Activated CD4-positive, alpha-beta T cell treated with anti-CD3 and anti-CD28 coated beads, Interleukin-10, Interleukin-2, amounts not matched to agents 100 ng/mL and 50 ng/mL, durations not matched to agents 16 hours and 8 hours (primary cell): Measurements from ENCODE around the gene PPP1R16B.
A peak's percentile ranks its signal among the peaks of the same experiment; 100 is the strongest.

Experiments
- DNase-seq: peaks from one replicate; pipeline ENCODE4 v3.0.0-alpha.2; 2020

Gene PPP1R16B

DNA sequence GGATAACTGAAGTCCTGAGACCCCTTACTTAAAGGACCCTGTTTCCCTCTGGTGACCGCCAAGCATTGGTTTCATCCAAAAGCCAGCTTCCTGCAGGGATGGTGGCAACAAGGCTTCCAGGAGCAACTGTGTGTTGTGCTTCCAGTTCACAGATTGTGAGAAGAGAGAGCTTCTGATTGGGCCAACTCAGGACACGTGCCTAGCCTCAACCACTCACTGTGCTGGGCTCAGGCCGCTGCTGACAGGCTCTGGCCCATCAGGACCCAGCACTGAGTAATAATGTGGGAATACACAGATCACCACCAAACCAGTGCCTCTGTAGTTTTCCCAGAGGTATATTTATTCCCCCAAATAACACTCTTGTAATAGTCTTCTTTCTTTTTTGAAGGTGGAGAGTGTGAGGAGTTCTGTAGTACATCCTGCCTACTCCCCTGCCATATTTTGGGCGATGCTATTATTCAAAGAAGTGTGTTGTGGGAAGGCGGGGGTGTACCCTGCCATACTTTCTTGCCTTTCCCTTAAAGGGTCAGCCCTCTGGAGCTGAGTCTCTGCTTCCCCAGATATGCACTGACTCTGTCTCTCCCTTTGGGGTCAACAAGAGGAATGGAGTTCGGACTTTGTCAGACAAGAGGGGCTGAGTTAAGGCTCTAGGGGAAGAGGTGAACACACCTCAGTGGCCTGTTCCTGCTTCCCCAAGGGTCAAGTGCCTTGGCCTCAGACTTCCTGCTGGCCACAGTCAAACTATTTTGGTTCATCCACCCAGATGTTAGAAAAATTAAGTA is 23.2 kb downstream of the PPP1R16B start:
- DNase-seq: no peak

DNA sequence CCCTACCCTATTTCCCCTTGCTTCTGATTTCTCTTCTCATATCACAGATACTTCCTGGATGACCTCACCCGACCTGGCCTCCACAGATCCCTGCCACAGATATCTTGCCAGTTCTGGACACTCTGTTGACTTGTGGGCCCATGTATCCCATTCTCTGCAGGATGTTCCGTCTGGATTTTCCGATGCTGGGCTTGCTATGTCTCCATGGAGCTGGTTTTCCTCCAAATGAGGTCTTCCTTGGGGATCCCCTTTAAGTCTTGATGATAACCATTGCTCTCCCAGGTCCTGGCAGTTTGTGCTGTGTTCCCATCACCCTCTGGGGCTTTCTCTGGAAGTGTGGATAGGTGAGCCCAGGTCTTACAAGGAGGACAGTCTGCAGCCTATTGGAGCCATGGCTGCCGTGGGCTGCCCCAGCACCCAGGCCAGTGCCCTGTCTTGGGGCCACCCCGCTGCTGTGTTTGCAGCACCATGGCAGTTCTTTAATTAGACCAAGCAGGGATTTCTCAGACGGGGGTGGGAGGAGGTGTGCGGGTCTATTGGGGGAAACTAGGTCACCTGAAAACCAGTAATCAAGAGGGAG is 23.9 kb downstream of the PPP1R16B start:
- DNase-seq: no peak

DNA sequence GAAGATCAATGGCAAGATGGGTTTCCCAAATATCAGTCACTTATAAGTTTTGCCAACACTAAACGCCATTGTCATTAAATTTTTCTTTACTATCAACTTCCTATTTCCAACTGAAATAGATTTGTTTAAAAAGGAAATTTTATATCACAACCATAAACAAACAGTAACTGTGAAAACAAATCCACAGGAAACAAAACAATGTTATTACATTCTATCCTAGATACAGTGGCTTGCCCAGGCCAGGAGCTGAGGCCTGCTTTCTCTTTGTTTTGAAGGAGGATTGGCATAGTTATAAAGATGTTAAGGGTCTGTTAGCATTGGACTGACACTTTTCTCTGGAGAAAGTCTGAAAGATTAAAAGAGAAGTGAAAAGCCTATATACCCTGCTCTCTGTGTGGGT is 24.9 kb downstream of the PPP1R16B start:
- no peak for DNase-seq

DNA sequence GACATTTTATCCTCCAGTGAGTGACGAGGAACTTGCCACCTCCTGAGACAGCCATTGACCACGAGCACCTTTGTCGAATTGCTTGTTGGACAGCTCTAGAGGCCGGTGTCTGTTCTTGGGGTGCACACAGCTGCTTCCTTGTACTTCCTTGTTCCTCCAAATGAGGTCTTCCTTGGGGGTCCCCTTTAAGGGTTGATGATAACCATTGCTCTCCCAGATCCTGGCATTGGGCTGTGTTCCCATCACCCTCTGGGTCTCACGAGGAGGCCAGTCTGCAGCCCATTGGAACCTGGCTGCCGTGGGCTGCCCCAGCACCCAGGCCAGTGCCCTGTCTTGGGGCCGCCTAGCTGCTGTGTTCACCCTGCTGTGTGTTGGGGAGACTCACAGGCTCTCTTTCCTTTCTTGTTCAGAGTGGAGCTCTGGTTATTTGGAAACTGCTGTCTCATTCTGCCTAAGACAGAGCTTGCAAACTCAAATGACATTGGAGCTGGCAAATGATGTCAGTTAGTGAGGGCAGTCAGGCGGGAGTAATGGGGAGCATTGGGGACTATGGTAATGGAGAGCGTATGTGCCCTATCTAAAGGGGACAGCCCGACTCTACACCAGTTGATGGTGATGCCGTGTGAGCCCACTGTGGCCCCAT is 25.7 kb downstream of the PPP1R16B start:
- no peak for DNase-seq

DNA sequence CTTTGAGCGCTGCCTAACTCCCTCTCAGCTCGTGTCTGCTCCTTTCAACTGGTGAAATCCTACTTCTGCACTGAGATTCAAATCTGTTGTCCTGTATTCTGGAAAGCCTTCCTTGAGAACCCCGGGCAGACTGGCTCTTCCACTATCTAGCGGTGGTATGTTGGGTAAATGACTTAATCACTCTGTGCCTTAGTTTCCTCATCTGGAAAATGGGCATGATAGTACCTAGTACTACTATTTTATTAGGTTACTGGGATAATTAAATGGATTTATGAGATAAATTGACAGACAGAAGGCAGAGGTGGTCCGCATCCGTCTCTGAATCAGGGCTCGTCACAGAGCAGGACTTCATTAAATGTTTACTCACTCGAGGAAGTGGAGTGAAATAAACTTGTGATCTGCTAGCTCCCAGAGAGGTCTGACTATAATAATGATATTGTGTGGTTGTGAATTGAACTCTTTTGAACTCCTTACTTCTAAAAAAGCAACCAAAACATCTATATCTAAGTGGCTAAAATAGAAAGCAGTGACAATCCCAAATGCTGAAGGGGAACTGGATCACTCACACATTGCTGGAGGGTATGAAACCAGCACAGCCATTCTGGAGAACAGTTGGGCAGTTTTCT is 26.6 kb downstream of the PPP1R16B start:
- no peak for DNase-seq

DNA sequence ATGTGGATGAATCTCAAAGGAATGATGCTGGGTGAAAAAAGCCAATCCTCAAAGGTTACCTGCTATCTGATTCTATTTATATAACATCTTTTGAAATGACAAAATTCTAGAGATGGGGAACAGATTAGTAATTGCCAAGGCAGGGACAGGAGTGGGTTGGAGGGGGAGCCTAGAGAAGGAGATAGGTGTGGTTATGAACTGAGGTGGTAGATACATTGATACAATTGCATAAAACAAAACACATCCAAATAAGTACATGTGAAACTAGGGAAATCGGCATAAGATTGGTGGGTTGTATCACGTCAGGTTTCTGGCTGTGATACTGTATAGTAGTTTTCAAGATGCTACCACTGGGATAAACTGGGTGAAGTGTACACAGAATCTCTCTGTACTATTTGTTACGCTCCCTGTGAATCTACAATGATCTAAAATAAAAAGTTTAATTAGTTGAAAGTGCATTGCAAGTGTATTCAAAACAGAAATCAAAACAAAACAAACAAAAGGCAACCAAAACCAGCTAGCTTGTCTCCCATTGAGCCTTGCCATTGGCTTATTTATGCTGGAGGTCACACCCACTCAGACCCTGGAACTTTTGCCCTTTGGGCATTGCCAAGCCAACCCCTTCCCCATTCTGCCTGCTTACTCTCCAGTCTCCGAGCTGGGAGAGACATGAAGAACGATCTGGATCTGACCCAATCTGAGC is 27.8 kb downstream of the PPP1R16B start:
- DNase-seq: peak; percentile 50

DNA sequence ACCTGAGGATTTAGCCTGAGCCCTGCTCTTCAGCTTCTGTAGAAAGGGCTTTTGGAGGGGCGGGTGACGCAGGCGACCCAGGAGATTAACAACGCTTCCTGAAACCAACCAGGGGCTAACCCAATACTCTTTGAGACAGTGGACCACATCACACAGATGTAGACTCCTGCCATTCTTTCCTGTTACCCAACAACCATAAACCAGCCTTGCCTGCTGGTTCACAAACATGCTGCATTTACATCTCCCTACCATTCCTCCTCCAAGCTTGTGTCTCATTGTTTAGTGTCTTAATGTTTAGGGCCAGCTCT is 28.3 kb downstream of the PPP1R16B start:
- no peak for DNase-seq

DNA sequence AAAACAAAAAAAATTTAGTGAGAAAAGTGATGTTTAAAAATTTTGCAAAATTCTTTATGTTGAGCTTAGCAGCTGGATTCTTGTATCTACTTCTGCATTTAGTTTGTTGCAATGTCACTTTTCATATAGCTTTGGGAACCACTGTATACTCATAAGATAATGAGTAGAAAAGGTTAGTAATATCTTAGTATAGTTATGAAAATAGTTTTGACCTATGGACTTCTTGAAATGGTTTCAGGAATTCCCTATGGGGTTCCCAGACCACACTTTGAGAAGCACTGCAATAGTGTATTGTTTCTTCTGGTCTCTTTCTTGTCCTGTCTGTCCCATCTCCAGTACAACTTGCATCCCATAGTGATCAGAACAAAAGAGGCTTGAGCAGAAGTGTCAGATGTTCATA is 29.4 kb downstream of the PPP1R16B start:
- DNase-seq: no peak

DNA sequence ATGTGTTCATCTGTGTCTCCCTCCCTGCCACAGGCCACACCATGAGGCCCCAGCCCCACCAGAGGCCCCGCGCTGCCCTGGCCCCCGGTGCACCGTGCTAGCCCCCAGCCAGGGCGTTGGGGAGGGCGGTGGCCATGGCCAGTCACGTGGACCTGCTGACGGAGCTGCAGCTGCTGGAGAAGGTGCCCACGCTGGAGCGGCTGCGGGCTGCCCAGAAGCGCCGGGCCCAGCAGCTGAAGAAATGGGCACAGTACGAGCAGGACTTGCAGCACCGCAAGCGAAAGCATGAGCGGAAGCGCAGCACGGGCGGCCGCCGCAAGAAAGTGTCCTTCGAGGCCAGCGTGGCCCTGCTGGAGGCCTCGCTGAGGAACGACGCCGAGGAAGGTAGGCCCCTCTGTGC is 30.3 kb downstream of the PPP1R16B start:
- DNase-seq: no peak

DNA sequence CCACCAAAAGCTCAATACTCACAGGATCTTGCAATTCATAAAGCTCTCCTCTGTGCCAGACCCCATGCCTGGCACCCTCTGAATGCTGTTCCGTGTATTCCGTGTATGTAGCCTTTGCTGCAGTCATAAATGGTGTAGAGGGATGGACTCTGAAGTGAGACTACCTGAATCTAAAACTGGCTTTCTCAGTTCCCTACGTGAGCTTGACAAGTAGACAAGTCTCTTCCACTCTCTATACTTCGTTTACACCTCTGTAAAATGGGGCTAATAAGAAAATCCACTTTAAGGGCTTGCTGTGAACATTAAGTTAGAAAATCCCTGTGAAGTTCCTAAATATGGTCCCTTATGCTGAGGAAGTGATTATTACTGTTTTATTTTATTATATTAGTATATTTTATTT is 31.5 kb downstream of the PPP1R16B start:
- no peak for DNase-seq

DNA sequence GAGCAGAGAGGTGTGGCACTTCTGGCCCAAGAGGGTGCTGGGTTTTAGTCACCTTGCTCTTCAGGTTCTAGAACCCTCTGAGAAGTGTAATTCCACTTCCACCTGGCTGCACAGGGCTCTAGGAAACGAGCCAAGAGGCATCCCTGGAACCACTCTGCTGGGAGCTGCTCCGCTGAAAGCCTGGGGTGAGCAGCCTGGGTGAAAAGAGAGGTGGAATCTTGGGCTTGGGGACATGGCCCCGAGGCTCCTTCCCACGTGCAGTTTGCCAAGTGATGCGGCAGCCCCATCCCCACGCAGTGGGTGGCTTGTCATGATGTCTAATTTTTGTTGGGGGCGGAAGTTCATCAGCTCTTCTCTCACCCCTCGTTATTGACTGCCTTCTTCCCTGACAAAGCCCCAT is 32.8 kb downstream of the PPP1R16B start:
- no peak for DNase-seq

DNA sequence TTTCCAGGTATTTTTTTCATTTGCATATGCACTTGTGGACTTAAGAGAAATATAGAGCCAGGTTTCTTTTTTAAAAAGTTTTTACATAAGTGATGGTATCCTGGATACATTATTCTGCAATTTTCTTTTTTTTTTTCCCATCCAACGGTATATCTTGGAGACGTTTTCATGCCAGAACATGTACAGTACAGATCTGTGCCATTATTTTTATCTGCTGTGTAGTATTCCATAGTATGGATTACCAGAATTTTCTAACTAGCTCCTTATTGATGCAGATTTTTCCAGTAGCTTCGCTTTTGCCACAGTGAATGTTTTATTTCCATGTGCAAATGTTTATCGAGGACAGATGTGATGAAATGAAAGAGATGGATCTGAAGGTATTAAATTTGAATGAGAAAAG is 34.1 kb downstream of the PPP1R16B start:
- no peak for DNase-seq

DNA sequence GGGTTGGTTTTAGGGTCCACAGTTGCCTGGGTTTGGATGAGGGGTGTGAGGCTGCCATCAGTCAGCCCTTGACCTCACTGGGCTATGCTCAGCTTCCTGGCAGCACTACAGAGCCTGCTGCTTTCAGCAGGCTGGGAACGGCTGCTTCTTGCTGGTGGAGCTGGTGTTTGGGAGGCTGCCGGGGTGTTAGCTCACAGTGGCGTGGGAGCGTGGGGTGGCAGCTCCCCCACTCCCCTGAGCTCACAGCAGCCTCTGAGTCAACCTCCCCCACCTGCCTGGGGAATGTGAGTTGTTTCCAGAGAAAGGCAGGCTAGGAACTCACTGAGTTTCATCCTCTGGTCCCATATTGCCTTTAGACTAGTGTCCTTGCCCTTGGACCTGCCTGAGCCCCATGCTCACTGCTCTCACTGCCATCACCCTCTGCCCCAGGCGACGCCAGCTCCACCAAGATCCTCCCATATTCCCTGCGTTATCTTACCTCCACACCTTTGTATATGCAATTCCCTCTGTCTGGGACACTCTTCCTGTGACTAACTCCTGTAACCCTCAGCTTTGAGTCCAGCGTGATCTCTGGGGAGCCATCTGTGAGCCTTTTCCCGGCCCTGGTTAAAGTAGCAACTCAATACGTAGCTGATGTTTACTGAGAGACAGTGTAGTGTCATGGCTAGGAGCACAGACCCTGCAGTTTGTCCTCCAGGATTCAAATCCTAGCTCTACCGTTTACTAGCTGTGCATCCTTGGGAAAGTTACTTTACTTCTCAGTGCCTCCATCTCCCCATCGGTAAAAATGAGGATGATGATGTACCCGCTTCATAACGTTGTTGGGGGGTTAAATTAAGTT is 34.8 kb downstream of the PPP1R16B start:
- no peak for DNase-seq

DNA sequence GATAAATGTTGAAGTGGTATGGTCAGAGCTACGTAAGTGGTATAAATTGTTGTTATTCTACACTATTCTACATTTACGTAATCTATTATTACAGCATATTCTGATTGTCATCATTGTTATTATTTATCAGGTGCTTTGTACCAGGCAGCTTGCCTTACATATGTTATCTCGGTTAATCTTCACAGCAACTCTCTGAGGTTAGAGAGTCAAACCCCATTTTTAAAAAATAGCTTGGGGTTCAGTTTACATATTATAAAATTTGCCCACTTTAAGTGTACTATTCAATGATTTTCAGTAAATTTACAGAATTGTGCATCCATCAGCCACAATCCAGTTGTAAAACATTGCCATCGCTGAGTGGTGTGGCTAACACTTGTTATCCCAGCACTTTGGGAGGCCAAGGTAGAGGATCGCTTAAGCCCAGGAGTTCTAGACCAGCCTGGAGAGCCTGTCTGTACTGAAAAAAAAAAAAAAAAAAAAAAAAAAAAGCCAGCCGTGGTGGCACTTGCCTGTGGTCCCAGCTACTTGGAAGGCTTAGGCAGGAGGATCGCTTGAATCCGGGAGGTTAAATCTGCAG is 35.5 kb downstream of the PPP1R16B start:
- no peak for DNase-seq

DNA sequence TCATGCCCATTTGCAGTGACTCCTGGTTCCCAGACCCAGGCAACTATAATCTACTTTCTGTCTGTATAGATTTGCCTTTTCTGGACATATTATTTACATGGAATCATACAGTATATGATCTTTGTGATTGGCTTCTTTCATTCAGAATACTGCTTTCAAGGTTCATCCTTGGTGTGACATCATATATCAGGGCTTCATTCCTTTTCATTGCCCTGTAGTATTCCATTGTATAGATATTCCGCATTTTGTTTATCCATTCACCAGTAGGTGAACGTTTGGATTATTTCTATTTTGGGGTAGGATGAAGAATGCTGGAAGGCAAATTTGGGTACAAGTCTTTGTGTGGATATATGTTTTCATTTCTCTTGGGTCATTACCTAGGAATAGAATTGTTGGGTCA is 36.1 kb downstream of the PPP1R16B start:
- DNase-seq: no peak

DNA sequence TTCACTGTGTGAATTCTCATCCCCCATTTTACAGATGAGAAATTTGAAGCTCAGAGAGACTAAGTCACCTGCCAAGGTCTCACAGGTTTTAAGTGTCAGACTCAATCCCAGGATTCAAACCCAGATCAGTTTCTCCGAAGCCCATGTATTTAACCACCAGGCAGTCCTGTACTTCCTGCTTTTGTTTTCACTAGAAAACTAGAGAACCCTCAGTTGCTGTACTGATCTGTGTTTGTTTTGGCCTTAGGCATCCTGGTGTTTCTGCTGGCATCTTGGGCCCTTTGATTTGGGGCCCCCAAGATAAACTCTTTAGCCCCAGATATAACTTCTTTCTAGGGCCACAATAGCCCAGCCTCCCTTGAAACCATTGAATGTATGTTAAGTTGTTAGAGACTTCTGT is 36.5 kb downstream of the PPP1R16B start:
- DNase-seq: peak; percentile 65

DNA sequence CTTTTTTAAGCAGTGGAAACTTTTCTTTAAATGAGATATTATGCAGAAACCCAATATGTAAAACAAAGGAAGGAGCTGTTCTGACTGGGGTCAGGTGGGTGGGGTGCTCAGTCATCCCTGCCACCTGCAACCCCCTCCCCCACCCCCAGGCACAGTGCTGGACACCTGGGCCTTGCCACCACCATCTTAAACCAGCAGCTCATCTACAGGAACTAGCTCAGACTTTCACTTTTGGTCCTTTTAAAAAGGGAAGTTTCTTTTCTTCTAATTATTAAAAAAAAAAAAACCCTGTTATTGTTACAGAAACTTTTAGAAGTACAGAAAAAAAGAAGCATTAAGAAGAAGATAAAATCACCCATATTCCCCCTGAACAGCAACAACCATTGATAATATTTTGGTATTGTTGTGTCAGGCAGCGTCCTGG is 37.1 kb downstream of the PPP1R16B start:
- peak; percentile 76 for DNase-seq

DNA sequence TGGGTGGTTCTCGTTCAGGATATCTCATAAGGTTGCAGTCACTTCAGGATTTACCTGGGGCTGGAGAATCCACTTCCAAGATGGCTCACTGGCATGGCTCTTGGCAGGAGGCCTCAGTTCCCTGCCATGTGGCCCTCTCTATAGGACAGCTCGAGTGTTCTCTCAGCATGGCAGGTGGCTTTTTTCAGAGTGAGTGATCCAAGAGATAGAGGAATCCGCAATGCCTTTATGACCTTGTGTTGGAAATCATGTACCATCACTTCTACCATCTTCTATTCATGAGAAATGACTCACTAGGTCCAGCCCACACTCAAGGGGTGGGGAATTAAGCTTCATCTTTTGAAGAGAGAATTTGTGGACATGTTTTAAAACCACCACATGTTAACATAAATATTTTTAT is 37.8 kb downstream of the PPP1R16B start:
- peak; percentile 73 for DNase-seq

DNA sequence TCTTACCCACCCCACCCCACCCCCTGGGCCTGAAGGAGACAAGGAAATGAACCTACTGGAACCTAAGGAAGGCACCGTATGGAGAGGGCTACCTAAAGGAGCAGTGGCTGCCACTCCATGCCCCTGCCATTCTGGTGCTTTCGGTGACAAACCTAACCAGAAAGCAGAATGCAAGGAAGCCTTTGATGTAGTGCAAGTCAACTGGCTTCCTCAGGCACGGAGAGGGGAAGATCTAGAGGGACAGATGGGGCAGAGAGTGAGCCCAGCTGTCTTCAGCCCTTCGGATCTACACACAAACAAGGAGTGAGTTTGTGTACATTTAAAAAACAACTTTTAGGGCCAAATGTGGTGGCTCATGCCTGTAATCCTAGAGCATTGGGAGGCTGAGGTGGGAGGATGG is 39.5 kb downstream of the PPP1R16B start:
- peak; percentile 45 for DNase-seq

DNA sequence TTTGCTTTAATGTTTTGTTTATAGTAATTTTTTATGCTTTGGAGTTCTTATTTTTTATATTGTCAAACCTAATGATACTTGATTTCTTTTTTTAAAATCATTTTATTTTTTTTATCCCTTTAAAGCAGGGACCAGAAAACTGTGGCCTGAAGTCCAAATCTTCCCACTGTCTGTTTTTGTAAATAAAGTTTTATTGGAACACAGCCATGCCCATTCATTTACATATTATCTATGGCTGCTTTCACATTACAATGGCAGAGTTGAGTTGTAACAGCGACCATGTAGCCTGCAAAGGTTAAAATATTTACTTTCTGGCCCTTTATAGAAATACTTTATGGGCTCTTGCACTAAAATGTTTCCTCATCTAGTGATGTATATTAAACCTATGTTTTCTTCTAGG is 42.3 kb downstream of the PPP1R16B start:
- DNase-seq: no peak

DNA sequence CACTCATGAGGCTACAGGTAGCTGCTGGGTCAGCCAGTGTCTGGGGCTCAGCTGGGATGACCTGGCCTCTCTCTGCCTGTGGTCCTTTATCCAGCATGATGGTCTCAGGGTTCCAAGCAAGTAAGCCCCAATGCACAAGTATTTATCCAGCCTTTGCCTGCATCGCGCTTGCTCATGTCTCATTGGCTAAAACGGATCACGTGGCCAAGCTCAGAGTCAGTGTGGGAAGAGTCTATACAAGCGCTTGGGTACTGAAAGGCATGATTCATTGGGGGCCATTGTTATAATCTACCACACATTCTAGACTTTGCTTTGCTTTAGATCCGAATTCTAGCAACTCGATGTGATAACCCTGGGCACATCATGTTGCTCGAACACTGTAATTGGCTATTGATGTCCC is 48.3 kb downstream of the PPP1R16B start:
- no peak for DNase-seq

DNA sequence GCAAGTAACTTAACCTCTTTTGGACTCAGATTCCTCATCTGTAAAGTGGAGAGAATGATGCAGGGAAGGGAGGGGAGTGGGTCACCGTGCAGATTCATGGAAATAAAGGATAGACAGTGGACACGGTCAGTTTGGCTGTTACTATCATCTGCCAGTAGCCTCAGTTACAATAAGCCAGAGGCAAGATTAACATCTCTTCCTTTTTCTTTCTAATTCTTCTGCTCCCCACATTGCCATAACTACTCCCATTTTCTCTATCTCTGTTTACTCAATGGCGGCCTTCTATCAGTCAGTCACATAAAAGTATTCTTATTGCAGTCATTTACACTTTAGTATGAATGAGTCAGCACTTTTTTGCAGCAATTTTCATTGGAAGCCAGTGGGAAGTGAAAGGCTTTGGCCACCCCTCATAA is 49.2 kb downstream of the PPP1R16B start:
- DNase-seq: no peak
